ENCODE data around the gene TMEM218. TPM values are rescaled to one million over a fixed set of nuclear protein-coding genes. Genes with fewer than 3 reads are reported as not detected.
A peak's percentile ranks its signal among the peaks of the same experiment; 100 is the strongest.

The TMEM218 gene
- total and polyA plus RNA-seq, 12 donors = 19.3 to 42.3 (median 25.8) TPM

- 79 to 88% (median 84%) methylated on average over 9 of the region's 9 CpGs for WGBS, 4 donors
- Histone ChIP-seq H3K36me3 (replicated peaks in 1 of 2) (no peaks in the 10 kb centered on the region), H3K9me3 (replicated peaks in 1 of 3) (no peaks in the 10 kb centered on the region), H3K4me3 (peak overlapping the region in 1 of 4 donors; percentile 30), H3K27me3 (no peaks in the 10 kb centered on the region), H3K4me1 (replicated peaks in 1 of 2) (peaks cover 4 to 6% of the 10 kb centered on the region in 2 donors), H3K27ac (peak overlapping the region in 2 of 5 donors; percentile 29 to 61)
- peak in 1 of 7 donors; percentile 54 for DNase-seq
- intact Hi-C loops (cut with DNase I) = no loop called here
- no peak for TF ChIP-seq CTCF (IDR thresholded peaks at IDR 0.05)
- no peak for TF ChIP-seq POLR2A (IDR thresholded peaks at IDR 0.05)
These were observed 780 bp upstream of the TMEM218 start for GRCh38 chr11:125112208-125112604.

DNA sequence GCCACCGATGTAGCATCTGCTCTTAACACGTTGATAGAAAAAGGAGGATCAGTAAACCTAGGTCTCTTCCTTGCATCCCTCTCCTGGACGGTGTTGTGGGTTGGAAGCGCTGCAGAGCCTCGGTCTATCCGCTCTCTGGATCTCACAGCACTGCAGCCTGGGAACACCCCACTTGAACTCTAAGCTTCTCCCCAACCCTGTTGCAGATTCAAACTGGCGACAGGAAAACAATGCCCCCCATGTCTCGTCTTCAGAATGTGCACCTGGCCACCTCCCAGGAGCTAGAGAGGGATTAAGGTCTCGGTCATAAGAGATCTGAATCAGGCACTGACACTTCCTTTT, 454 bp downstream of the TMEM218 start:
- no peaks in the 10 kb centered on the region for H3K9me3 ChIP-seq (replicated peaks in 1 of 3)
- DNase-seq = peak in 1 of 7 donors; percentile 54
- H3K4me3 ChIP-seq = peak overlapping the region; percentile 4 to 72 (median 66)
- WGBS, 4 donors = 0 to 2% (median 0%) methylated on average over 9 of the region's 9 CpGs
- no peaks in the 10 kb centered on the region for H3K27me3 ChIP-seq
- no peaks in the 10 kb centered on the region for H3K36me3 ChIP-seq (replicated peaks in 1 of 2)
- peak overlapping the region in 4 of 5 donors; percentile 38 to 85 (median 66) for H3K27ac ChIP-seq
- H3K4me1 ChIP-seq (replicated peaks in 1 of 2) = peaks cover 4 to 6% of the 10 kb centered on the region in 2 donors
- intact Hi-C loops (cut with DNase I) = no loop called here
- TF ChIP-seq POLR2A (IDR thresholded peaks at IDR 0.05) = no peak
- no peak for TF ChIP-seq CTCF (IDR thresholded peaks at IDR 0.05)

DNA sequence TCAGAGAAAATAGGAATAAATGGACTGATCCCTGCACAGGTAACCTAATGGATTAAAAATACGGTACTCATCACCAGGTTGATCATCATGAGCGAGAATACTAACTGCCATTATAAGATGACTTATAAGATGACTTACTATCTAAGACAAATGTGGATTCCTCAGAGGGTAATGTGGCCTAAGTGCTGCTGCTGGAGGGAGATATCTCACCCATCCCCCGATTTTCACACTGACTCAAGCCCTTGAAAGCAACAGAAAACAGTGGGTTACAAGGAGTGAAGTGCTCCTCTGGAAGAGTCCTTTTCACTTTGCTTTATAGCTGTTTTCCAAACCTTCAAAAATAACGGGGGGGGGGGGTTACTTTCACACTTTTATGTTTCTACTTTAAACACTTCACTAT, 920 bp downstream of the TMEM218 start:
- Histone ChIP-seq H3K27me3 (no peaks in the 10 kb centered on the region), H3K9me3 (replicated peaks in 1 of 3) (no peaks in the 10 kb centered on the region), H3K4me3 (peak overlapping the region in 2 of 4 donors; percentile 68 to 72), H3K27ac (no peak overlapping the region), H3K36me3 (replicated peaks in 1 of 2) (no peaks in the 10 kb centered on the region), H3K4me1 (replicated peaks in 1 of 2) (peaks cover 4 to 6% of the 10 kb centered on the region in 2 donors)
- 53 to 61% (median 55%) methylated on average over 4 of the region's 4 CpGs for WGBS, 4 donors
- TF ChIP-seq POLR2A (IDR thresholded peaks at IDR 0.05) (no peak), CTCF (IDR thresholded peaks at IDR 0.05) (no peak)
- no peak for DNase-seq
- intact Hi-C loops (cut with DNase I) = no loop called here

DNA sequence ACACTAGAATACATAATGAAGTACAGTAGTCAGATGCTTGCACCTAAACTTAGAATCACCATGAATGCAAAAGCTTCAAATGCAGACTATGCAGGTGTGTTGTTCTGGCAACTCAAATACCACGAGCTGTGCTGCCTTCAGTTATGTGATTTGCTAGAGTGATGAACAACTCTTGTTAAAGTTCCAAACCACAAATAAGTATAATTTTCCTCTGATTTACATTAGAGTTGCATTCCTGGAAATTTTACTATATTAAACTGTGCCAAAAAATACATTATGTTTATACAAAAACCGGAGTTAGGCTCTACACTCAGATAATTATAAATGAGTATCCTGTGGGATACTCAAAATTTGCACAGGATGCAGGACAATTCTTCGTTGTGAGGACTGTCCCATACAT, 3.0 kb downstream of the TMEM218 start:
- intact Hi-C loops (cut with DNase I) = no loop called here
- 60 to 79% (median 75%) methylated on average over 3 of the region's 3 CpGs for WGBS, 4 donors

More for the DNA sequence above, 3.0 kb downstream of the TMEM218 start:
- no peak overlapping the region for H3K27ac ChIP-seq
- no peaks in the 10 kb centered on the region for H3K9me3 ChIP-seq (replicated peaks in 1 of 3)
- H3K36me3 ChIP-seq (replicated peaks in 1 of 2) = no peaks in the 10 kb centered on the region
- no peak for TF ChIP-seq POLR2A (IDR thresholded peaks at IDR 0.05)
- TF ChIP-seq CTCF (IDR thresholded peaks at IDR 0.05) = no peak
- peaks cover 4 to 6% of the 10 kb centered on the region in 2 donors for H3K4me1 ChIP-seq (replicated peaks in 1 of 2)
- DNase-seq = no peak
- no peaks in the 10 kb centered on the region for H3K27me3 ChIP-seq
- H3K4me3 ChIP-seq = no peak overlapping the region

Data from adrenal gland (tissue), 12 donors.